HEK293T (cell line): Measurements from ENCODE around the gene RTP5.

Experiments used
- CTCF ChIA-PET: fragments of 350-600 bp; formaldehyde crosslinking; extraction: SDS; loops from one replicate; lab custom pipeline; 2021; ENCODE audit warnings: antibody characterized with exemption, inconsistent platforms; lab: Yijun Ruan, JAX
- POLR2A ChIA-PET: fragments of 350-600 bp; formaldehyde crosslinking; extraction: SDS; loops from one replicate; lab custom pipeline; 2020; ENCODE audit warnings: antibody characterized with exemption, inconsistent platforms; lab: Yijun Ruan, JAX
- DNase-seq: peaks from one replicate; pipeline ENCODE4 v3.0.0; 2012; ENCODE audit warnings: mixed read lengths; ENCODE audit errors: extremely low spot score
- ARNT ChIP-seq: fragments of 450-650 bp; IDR thresholded peaks from 2 replicates; pipeline ENCODE4 v1.6.1; 2017; ENCODE audit warnings: mild to moderate bottlenecking
- BHLHE40 ChIP-seq: fragments of 450-650 bp; IDR thresholded peaks from 2 replicates; pipeline ENCODE4 v1.6.1; 2016; ENCODE audit warnings: mild to moderate bottlenecking, moderate library complexity, borderline replicate concordance
- CTBP1 ChIP-seq: fragments of 450-650 bp; IDR thresholded peaks from 2 replicates; pipeline ENCODE4 v1.6.1; 2016; ENCODE audit warnings: borderline replicate concordance
- ELF4 ChIP-seq: fragments of 450-650 bp; IDR thresholded peaks from 2 replicates; pipeline ENCODE4 v1.6.1; 2017; ENCODE audit warnings: antibody characterized with exemption
- FOXA1 ChIP-seq: fragments of 450-650 bp; IDR thresholded peaks from 2 replicates; pipeline ENCODE4 v1.6.1; 2016; ENCODE audit warnings: mild to moderate bottlenecking
- FOXK2 ChIP-seq: fragments of 450-650 bp; IDR thresholded peaks from 2 replicates; pipeline ENCODE4 v1.6.1; 2016; ENCODE audit warnings: mild to moderate bottlenecking
- FOXM1 ChIP-seq: fragments of 450-650 bp; IDR thresholded peaks from 2 replicates; pipeline ENCODE4 v1.6.1; 2017; ENCODE audit warnings: mild to moderate bottlenecking, borderline replicate concordance
- HDGF ChIP-seq: fragments of 450-650 bp; IDR thresholded peaks from 2 replicates; pipeline ENCODE4 v1.6.1; 2017; ENCODE audit warnings: antibody characterized with exemption, borderline replicate concordance
- L3MBTL2 ChIP-seq: fragments of 450-650 bp; conservative IDR thresholded peaks from 2 replicates; pipeline ENCODE4 v1.6.1; 2016; ENCODE audit warnings: mild to moderate bottlenecking
- LEF1 ChIP-seq: fragments of 450-650 bp; IDR thresholded peaks from 2 replicates; pipeline ENCODE4 v1.6.1; 2017; ENCODE audit warnings: mild to moderate bottlenecking, borderline replicate concordance
- NFRKB ChIP-seq: fragments of 450-650 bp; IDR thresholded peaks from 2 replicates; pipeline ENCODE4 v1.6.1; 2016; ENCODE audit warnings: mild to moderate bottlenecking, moderate library complexity
- SP1 ChIP-seq: fragments of 450-650 bp; IDR thresholded peaks from 2 replicates; pipeline ENCODE4 v1.6.1; 2017
- SUZ12 ChIP-seq: fragments of 450-650 bp; IDR thresholded peaks from 2 replicates; pipeline ENCODE4 v1.6.1; 2016; ENCODE audit warnings: mild to moderate bottlenecking
- TARDBP ChIP-seq: fragments of 450-650 bp; IDR thresholded peaks from 2 replicates; pipeline ENCODE4 v1.6.1; 2016
- ZNF384 ChIP-seq: fragments of 450-650 bp; IDR thresholded peaks from 2 replicates; pipeline ENCODE4 v1.6.1; 2016
- TF ChIP-seq, protein P1 (sequence below): fragments of 450-650 bp; IDR thresholded peaks from 2 replicates; pipeline ENCODE4 v1.6.1; 2016

The RTP5 gene

DNA sequence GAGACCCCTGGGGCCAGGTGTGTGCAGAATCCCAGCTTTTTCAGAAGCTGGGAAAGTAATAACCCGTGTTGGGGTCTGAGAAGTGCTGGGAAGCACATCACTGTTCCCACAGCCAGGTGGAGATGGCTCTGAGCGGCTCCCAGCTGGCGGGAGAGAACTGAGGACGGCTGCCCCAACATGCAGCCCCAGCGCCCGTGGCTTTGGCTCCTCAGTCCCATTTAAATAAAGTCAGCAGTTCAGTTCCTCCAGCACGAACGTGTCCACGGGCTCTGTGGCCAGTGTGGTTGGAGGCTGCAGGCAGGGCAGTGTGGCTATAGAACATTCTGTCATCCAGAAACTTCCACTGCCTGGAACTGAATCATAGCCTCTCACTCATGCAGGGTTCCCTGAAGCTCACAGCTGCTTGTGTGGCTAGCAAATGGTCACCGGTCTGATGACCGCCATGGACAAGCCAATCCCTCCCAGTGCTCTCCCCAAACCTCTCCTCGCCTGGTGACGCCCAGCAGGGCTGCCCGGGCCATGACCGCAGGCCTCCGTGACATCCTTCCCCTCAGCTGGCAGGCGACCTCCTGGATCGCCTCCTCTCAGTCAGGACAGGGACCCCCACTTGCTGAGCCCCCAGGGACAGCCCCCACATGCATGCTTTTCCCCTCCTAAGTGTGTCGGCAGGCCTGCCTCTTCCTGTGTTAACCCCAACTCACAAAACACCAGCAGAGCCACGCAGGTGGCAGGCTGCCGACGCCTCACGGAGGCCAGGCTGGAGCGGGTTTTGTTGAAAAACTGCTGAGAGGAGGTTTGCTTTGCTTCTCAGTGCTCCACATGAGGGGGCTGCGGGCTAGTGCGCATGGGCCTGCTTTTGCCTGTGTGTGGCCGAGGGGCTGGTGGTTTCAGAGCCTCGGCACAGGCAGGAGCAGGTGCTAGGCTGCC, 1.3 kb downstream of the RTP5 start:
- TF ChIP-seq ZNF384 (no peak), L3MBTL2 (no peak), FOXM1 (no peak), LEF1 (no peak)
- TF ChIP-seq, protein P1, sequence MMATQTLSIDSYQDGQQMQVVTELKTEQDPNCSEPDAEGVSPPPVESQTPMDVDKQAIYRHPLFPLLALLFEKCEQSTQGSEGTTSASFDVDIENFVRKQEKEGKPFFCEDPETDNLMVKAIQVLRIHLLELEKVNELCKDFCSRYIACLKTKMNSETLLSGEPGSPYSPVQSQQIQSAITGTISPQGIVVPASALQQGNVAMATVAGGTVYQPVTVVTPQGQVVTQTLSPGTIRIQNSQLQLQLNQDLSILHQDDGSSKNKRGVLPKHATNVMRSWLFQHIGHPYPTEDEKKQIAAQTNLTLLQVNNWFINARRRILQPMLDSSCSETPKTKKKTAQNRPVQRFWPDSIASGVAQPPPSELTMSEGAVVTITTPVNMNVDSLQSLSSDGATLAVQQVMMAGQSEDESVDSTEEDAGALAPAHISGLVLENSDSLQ: no peak
- POLR2A ChIA-PET: no interaction called here
- DNase-seq: no peak
- CTCF ChIA-PET: no interaction called here

DNA sequence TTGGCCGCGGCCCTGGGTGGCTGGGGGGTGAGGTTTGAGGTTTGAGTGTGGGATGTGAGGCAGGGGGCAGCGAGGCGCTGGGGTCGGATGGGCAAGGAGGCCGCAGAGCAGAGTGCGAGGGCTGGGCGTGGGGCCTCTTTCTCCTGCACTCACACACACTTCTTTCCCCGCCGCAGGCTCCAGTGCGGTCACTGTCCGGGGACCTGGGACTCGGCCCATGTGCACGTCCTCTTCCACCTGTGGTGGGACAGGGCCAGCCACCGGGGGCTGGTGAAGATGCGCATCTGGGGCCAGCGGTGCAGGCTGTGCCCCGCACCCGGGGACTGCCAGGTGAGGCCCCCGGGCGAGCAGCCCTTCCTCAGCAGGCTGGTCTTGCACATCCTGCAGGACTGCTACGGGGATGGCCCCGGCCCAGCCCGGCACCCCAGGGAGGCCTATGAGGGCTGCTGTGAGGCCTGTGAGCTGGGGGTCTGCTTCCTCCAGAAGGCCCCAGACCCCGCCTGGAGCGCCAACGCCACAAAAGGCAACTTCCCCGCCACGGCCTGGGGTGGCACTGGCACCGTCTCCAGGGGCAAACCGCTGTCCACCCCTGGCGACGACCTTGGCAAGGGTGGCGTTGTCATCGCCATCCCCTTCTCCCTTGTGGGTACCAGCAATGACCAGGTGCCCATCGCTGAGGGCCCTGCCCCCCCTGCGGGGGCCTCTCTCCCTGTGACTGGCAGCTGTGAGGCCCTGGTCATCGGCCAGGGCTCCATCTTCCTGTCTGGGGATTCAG, 2.2 kb downstream of the RTP5 start:
- POLR2A ChIA-PET: no interaction called here
- no peak for DNase-seq
- CTCF ChIA-PET: no interaction called here
- TF ChIP-seq FOXK2 (no peak), SP1 (no peak), HDGF (no peak), NFRKB (no peak), LEF1 (no peak), SUZ12 (no peak), BHLHE40 (no peak), FOXA1 (no peak), CTBP1 (no peak), ZNF384 (no peak), FOXM1 (no peak), ELF4 (no peak), TARDBP (no peak), ARNT (no peak)
- TF ChIP-seq, protein P1: no peak

DNA sequence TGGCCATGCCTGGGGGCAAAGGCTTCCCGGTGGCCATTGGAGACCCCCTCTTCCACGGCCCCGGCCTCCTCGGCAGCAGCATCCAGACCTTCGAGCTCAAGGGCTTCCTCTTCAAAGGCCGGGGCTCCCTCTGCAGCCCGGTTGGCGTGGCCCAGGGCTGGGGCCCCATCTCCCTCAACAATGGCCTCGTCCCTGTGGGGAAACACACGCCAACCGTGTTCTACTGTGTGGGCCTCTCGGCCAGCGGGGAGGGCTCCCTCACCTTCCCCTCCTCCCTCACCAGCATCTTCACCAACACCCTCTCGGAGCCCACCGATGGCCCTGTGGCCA, 2.7 kb downstream of the RTP5 start:
- ChIA-PET CTCF (no interaction called here), POLR2A (no interaction called here)
- DNase-seq: no peak
- TF ChIP-seq LEF1: no peak
- no peak for TF ChIP-seq FOXM1
- no peak for TF ChIP-seq ELF4
- no peak for TF ChIP-seq CTBP1
- TF ChIP-seq ARNT: no peak
- TF ChIP-seq SP1: no peak
- no peak for TF ChIP-seq FOXK2
- no peak for TF ChIP-seq HDGF
- no peak for TF ChIP-seq L3MBTL2
- TF ChIP-seq FOXA1: no peak
- TF ChIP-seq BHLHE40: no peak
- TF ChIP-seq TARDBP: no peak
- TF ChIP-seq, protein P1: no peak
- no peak for TF ChIP-seq ZNF384

DNA sequence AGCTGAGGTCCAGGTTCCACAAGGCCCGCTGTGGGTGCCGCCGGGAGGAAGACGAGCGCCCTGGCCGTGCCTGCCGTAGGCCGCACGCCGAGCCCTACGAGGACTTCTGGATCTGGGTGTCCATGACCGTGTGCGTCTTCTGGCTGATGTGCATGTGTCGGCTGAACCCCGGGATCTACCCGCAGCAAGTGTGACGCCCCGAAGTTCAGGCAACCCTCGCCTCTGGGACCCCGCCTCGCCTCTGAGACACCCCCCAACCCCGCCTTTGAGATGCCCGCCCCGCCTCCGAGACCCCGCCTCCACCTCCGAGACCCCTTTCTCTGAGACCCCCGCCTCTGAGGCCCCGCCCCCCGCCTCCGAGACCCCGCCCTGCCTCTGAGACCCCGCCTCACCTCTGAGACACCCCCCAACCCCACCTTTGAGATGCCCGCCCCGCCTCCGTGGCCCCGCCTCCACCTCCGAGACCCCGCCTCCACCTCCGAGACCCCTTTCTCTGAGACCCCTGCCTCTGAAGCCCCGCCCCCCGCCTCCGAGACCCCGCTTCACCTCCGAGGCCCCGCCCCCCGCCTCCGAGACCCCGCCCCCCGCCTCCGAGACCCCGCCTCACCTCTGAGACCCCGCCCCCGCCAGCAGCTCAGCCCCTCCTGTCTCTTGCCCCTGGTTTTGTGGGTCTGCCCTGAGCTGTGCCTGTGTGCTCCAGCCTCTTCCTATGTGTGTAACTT, 3.7 kb downstream of the RTP5 start:
- CTCF ChIA-PET: no interaction called here
- DNase-seq: no peak
- TF ChIP-seq FOXA1 (no peak), SUZ12 (no peak), ARNT (no peak), HDGF (no peak), NFRKB (no peak), LEF1 (no peak), BHLHE40 (no peak), TARDBP (no peak), SP1 (no peak)
- TF ChIP-seq, protein P1: no peak
- POLR2A ChIA-PET: no interaction called here

DNA sequence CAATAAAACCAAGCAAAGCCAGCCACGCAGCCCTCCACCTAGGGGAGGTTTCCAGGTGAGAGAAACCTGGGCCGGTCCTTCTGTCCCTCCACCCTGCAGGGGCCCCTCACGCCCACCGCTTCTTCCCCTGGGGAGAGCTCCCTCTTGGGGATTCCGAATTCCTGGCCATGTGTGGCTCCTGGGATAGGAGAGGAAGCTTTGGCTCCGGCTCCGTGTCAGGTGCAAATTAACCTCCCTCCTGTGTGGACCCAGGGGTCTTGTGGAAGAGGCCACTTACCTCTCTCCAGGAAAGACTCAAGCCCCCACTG, 4.2 kb downstream of the RTP5 start:
- no peak for DNase-seq
- ChIA-PET CTCF (no interaction called here), POLR2A (no interaction called here)
- no peak for TF ChIP-seq NFRKB
- TF ChIP-seq SP1: no peak
- TF ChIP-seq ARNT: no peak
- no peak for TF ChIP-seq CTBP1
- TF ChIP-seq TARDBP: no peak
- no peak for TF ChIP-seq ELF4
- no peak for TF ChIP-seq FOXA1
- TF ChIP-seq, protein P1: no peak
- TF ChIP-seq SUZ12: no peak
- TF ChIP-seq ZNF384: no peak
- TF ChIP-seq FOXK2: no peak
- no peak for TF ChIP-seq HDGF
- TF ChIP-seq BHLHE40: no peak
- TF ChIP-seq LEF1: no peak
- TF ChIP-seq FOXM1: no peak
- no peak for TF ChIP-seq L3MBTL2
